Left lung (tissue), 10 donors: ENCODE data around the gene AVL9. TPM values are rescaled to one million over a fixed set of nuclear protein-coding genes. Genes with fewer than 3 reads are reported as not detected.

Experiments used
- ATAC-seq: fragments of 200-7000 bp; cut with Tn5 transposase; one replicate; pipeline ENCODE4 v1.9.1; 2020; ENCODE audit warnings: moderate library complexity
- DNase-seq, 4 donors: peaks; one replicate each; pipeline ENCODE4 v3.0.0-alpha.2; 2013 to 2020
- H3K27ac ChIP-seq, 2 donors: fragments of 200-600 bp; sonication (generic) in 1 of 2; one replicate each; pipeline versions ENCODE4 v1.5.0 to v1.8.0; 2020 to 2021
- H3K27me3 ChIP-seq, 2 donors: fragments of 200-600 bp; sonication (generic) in 1 of 2; one replicate each; pipeline versions ENCODE4 v1.5.0 to v1.8.0; 2020 to 2021
- H3K36me3 ChIP-seq, 2 donors: fragments of 200-600 bp; sonication (generic) in 1 of 2; one replicate each; pipeline versions ENCODE4 v1.5.0 to v1.8.0; 2020 to 2021
- H3K4me1 ChIP-seq, 2 donors: fragments of 200-600 bp; one replicate each; pipeline ENCODE4 v1.8.0; 2021
- H3K4me3 ChIP-seq, 2 donors: fragments of 200-600 bp; sonication (generic) in 1 of 2; one replicate each; pipeline versions ENCODE4 v1.5.0 to v1.8.0; 2020 to 2021; ENCODE audit warnings: mild to moderate bottlenecking in 1 of 2
- H3K9me3 ChIP-seq, 2 donors: fragments of 200-600 bp; sonication (generic) in 1 of 2; one replicate each; pipeline versions ENCODE4 v1.5.0 to v1.8.0; 2020 to 2021
- intact Hi-C, 2 donors: fragments of 100-400 bp; cut with DNase I; formaldehyde crosslinking; loops; one replicate each; pipeline versions ENCODE4 v1.11.2 to v1.14.2; 2022
- polyA plus RNA-seq, 6 donors: library from polyadenylated mRNA; unstranded; fragments of 120-200 nt; gene quantifications; one replicate each; pipeline ENCODE4 v1.2.1, GENCODE V29; 2013; ENCODE audit not compliant: insufficient read length in 6 of 6
- total RNA-seq, 2 donors: library from RNA; stranded (reverse); fragmentation: NEBNext Ultra II Directional; extraction: Animal tissue kit (Norgen Biotek cat#: 25700); gene quantifications; one replicate each; pipeline ENCODE4 v1.2.1, GENCODE V29; 2021
- TF ChIP-seq, protein P1 (sequence below), 2 donors: fragments of 200-600 bp; sonication (generic) in 1 of 2; IDR thresholded peaks; one replicate each; pipeline versions ENCODE4 v1.5.0 to v1.8.0; 2021; ENCODE audit warnings: antibody characterized with exemption in 2 of 2
- donor health status: DM: no; HTN: yes; CAD: no.
- donor health status: DM: no; HTN: no; CAD: no.

Gene AVL9
- total and polyA plus RNA-seq, 8 donors, result 27.6 to 44.2 (median 30.8) TPM

DNA sequence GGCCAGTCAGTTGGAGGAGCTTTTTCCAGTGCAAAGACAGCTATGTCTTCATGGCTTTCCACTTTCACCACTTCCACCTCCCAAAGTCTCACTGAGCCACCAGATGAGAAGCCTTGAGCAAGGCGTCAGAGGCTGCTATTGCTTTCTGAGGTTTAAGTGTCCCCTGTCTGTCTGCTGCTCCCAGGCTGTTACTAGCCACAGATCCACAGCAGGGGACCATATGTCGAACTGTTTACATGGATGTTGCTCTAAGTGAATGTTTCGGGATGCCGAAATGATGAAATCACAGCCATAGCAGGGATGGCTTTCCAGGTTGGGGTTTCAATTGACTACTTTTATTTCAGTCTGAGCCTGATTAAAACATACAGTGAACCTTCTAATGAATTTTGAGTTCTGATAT, 88.5 kb downstream of the AVL9 start:
- DNase-seq (no peak), ATAC-seq (no peak)
- Histone ChIP-seq H3K4me1 (peaks cover 15 to 23% of the 10 kb centered on the region in 2 donors), H3K4me3 (no peak overlapping the region), H3K27me3 (no peaks in the 10 kb centered on the region), H3K36me3 (peaks cover 0 to 83% of the 10 kb centered on the region in 2 donors), H3K9me3 (no peaks in the 10 kb centered on the region), H3K27ac (no peak overlapping the region)
- intact Hi-C loops, result no loop called here
- TF ChIP-seq, protein P1, sequence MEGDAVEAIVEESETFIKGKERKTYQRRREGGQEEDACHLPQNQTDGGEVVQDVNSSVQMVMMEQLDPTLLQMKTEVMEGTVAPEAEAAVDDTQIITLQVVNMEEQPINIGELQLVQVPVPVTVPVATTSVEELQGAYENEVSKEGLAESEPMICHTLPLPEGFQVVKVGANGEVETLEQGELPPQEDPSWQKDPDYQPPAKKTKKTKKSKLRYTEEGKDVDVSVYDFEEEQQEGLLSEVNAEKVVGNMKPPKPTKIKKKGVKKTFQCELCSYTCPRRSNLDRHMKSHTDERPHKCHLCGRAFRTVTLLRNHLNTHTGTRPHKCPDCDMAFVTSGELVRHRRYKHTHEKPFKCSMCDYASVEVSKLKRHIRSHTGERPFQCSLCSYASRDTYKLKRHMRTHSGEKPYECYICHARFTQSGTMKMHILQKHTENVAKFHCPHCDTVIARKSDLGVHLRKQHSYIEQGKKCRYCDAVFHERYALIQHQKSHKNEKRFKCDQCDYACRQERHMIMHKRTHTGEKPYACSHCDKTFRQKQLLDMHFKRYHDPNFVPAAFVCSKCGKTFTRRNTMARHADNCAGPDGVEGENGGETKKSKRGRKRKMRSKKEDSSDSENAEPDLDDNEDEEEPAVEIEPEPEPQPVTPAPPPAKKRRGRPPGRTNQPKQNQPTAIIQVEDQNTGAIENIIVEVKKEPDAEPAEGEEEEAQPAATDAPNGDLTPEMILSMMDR (IDR thresholded peaks at IDR 0.05), result no peak

DNA sequence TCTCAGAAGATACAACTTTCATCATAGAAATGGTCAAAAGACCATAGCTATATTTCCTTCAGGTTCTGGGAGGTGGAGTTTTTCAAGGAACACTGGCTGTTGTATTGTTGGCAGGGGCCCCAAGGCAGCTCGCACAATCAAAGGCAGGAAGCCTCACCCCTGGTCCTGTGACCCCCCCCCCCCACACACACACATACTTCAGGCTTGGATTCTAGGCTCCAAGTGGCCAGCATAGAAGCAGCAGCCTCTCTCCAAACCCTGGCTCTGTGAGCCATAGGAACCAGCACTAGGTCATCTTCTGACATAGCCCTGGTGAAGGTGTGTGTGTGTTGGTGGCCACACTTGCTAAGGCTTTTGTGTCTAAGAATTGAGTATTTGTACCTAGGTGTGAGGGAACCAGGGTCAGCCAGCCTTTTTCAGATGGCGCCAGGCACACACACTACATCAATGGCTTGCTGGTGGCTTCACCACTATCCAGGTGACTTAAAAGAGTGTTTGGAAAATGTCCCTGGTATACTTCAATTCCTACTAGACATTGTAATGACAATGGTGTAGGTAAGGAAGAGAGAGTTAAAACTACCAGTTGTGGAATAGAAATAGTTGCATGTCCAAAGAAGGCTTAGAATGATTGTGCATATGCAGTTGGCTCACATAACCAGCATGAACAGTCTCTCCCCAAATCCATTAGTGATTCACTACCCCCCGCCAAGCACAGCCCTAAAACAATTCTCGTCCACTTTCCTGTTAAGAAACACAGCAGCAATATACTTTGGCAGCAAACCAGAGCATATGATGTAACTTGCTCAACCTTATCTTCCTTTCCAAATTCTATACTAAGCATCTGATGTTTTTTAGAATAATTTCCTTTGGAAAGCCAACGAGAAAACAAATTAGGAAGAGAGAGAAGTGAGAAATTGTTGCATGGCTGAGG, 91.3 kb downstream of the AVL9 start:
- no peaks in the 10 kb centered on the region for H3K9me3 ChIP-seq
- DNase-seq, result peak in 2 of 4 donors; percentile 73 to 87
- intact Hi-C loops, result no loop called here
- peaks cover 0 to 75% of the 10 kb centered on the region in 2 donors for H3K36me3 ChIP-seq
- no peak overlapping the region for H3K4me3 ChIP-seq
- H3K27ac ChIP-seq, result peak overlapping the region; percentile 75 to 81
- ATAC-seq, result peak; percentile 41
- peaks cover 15 to 28% of the 10 kb centered on the region in 2 donors for H3K4me1 ChIP-seq
- no peaks in the 10 kb centered on the region for H3K27me3 ChIP-seq
- TF ChIP-seq, protein P1 (IDR thresholded peaks at IDR 0.05), result no peak

DNA sequence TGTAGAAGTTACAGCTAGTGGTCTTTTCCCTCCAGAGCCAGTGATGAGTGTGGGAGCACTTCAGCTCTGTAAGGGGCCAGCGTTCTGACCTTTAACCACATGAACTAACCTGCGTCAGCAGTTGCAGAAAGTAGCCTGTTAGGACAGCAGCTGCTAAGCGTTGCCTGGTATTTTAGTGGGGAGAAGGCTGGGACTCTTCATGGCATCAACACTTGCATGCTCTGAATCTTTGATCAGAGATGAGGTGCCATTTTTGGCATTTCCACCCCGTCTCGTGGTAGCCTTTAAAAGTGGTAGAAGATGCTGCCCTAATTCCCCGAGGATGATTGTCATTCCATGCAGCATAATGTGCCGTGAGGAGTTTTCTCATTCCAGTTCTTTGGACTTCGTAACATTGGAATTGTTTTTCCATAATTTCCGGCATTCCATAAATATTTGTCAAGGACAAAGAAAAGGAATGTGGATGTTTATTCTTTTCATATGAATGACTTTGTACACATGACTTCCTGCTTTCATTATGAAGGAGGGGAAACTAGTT, 92.2 kb downstream of the AVL9 start:
- ATAC-seq (peak; percentile 33), DNase-seq (peak in 2 of 4 donors; percentile 46 to 58)
- intact Hi-C loops, result no loop called here
- TF ChIP-seq, protein P1 (IDR thresholded peaks at IDR 0.05), result no peak
- Histone ChIP-seq H3K9me3 (no peaks in the 10 kb centered on the region), H3K36me3 (peaks cover 0 to 73% of the 10 kb centered on the region in 2 donors), H3K4me3 (no peak overlapping the region), H3K27me3 (no peaks in the 10 kb centered on the region), H3K4me1 (peaks cover 15 to 28% of the 10 kb centered on the region in 2 donors), H3K27ac (peak overlapping the region; percentile 75 to 81)

GRCh38 chr7:32588657-32589056, 93.4 kb downstream of the AVL9 start:
- H3K9me3 ChIP-seq, result no peaks in the 10 kb centered on the region
- no peak overlapping the region for H3K4me3 ChIP-seq
- peak overlapping the region; percentile 24 to 48 for H3K27ac ChIP-seq
- H3K4me1 ChIP-seq, result peaks cover 15 to 28% of the 10 kb centered on the region in 2 donors
- DNase-seq (no peak), ATAC-seq (peak; percentile 77)
- no peaks in the 10 kb centered on the region for H3K27me3 ChIP-seq
- intact Hi-C loops, result no loop called here
- peaks cover 0 to 62% of the 10 kb centered on the region in 2 donors for H3K36me3 ChIP-seq
- TF ChIP-seq, protein P1 (IDR thresholded peaks at IDR 0.05), result no peak

DNA sequence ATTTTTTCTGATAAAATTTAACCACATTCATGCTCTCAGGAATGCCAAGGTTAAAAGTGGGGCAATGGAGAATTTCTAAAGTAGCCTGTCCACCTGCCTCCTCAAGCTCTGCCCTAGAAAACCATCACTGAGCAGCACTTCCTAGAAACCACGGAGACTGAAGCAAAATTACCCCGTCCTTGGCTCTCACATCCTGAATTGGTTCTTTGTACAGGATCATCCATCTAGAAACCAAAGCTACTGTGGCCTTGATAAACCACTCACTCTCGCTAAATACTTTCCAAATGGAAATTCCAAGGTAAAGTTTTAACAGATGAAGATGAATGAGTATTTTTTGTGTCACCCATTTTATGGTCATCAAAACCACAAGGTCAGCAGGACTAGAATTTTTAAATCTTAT, 96.6 kb downstream of the AVL9 start:
- H3K36me3 ChIP-seq, result peaks cover 0 to 29% of the 10 kb centered on the region in 2 donors
- H3K4me1 ChIP-seq, result peaks cover 14 to 19% of the 10 kb centered on the region in 2 donors
- H3K27me3 ChIP-seq, result no peaks in the 10 kb centered on the region
- ATAC-seq (no peak), DNase-seq (no peak)
- no peak overlapping the region for H3K27ac ChIP-seq
- intact Hi-C loops, result no loop called here
- no peaks in the 10 kb centered on the region for H3K9me3 ChIP-seq
- H3K4me3 ChIP-seq, result no peak overlapping the region
- TF ChIP-seq, protein P1 (IDR thresholded peaks at IDR 0.05), result no peak
